NCI-H510A (cell line): ENCODE data around the gene ZNF486.
A peak's percentile ranks its signal among the peaks of the same experiment; 100 is the strongest.
"Not testable (repeated sequence)": the region's sequence is repeated elsewhere in the genome, so short reads cannot be mapped to it uniquely, and the experiment has no call there.

Source experiments
- DNase-seq: peaks from one replicate; lab custom pipeline; 2025; lab: John Stamatoyannopoulos, UW

Gene ZNF486

DNA sequence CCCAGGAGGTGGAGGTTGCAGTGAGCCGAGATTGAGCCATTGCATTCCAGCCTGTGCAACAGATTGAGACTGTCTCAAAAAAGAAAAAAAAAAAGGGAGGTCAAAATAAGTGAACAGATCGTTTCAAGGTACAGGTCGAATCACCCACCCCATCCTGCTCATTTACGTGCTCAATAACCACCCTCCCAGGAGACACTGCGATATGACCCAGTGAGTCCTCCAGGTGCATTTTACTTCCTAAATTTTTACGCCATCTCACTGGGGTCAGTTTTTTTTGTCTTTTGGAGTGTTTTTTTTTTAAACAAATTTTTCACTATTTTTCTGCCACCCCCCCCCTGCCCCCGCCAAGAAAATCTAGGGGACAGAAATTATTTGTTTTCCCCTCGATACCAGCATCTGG, 68.1 kb downstream of the ZNF486 start:
- no peak for DNase-seq

DNA sequence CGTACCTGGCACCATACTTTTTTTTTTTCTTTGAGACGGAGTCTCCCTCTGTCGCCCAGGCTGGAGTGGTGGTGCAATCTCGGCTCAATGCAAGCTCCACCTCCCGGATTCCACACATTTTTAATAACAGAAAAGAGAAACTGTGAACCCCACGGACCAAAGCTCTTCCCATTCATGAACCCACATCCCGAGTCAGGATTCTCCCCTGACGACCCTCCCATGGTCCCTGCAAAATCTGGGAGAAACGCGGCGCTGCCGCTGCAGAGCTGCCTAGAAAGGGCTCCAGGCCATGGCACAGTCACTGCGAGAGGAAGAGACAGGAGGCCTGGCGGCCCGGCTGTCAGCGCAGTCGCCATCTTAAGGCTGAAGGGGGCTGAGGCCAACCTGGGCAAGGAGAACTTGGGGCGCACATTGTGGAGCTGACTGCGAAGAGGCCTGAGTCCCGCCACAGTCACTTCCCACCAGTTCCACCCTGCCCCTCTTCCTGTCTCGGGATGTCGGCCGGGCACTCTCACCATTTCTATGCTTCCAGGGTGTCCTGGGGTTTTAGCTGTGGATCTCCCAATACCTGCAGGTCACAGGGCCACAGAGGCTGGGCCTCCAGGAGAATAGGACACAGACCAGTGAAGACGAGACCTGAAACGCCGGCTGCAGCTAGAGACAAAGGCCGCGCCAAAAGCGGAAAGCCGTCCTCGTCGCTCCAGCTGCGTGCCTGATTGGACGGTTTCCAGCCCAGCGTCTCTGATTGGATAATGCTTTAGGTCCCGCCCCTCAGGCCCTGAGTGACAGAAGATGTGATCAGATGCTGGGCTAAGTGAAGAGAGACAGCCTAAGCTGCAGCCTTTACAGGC, 71.0 kb downstream of the ZNF486 start:
- peak; percentile 90 for DNase-seq

GRCh38 chr19:20243629-20244028, 76.6 kb downstream of the ZNF486 start:
- DNase-seq: no peak

GRCh38 chr19:20244356-20244755, 77.3 kb downstream of the ZNF486 start:
- no peak for DNase-seq

DNA sequence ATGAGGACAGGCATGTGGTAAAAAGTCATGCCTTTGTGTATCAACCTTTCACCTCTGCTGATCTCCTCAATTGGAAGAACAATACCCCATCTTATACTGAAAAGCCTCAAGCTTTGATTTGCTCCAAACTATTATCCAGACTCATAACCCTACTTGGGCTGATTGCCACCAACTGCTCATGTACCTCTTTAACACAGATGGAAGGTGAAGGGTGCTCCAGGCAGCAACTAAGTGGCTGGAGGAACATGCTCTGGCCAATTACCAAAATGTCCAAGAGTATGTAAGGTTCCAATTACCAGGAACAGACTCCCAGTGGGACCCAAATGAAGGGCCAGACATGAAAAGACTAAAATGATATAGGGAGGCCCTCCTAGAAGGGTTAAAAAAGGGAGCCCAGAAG, 78.3 kb downstream of the ZNF486 start:
- no peak for DNase-seq

DNA sequence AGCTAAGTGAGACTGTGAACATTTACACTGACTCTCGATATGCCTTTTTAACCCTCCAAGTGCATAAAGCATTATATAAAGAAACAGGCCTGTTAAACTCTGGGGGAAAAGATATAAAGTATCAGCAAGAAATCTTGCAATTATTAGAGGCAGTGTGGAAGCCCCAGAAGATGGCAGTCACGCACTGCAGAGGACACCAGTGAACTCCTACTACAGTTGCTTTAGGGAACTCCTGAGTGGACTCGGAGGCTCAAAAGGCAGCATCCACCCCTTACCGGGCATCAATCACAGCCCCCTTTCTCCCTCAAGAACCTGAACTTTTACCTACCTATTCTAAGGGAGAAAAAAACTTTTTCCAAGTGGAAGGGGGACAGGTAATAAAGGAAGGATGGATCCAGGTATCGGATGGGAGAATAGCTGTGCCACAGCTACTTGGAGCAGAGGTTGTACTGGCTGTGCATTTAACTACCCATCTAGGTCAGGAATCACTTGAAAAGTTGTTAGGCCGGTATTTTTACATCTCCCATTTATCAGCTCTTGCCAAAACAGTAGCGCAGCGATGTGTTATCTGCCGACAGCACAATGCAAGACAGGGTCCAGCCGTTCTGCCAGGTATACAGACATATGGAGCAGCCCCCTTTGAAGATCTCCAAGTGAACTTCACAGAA, 80.1 kb downstream of the ZNF486 start:
- DNase-seq: no peak

DNA sequence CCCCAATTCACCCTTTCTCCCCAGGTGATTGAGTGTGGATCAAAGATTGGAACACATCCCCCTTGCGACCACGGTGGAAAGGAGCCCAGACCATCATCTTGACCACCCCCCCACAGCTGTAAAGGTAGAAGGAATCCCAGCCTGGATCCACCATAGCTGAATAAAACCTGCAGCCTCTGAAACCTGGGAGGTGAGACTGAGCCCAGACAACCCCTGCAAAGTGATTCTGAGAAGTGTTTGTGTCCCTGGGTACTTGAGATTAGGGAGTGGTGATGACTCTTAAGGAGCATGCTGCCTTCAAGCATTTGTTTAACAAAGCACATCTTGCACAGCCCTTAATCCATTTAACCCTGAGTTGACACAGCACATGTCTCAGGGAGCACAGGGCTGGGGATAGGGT, 81.2 kb downstream of the ZNF486 start:
- DNase-seq: not testable (repeated sequence)
